ENCODE measurements around the gene NDUFB7.
"Not testable (repeated sequence)": the region's sequence is repeated elsewhere in the genome, so short reads cannot be mapped to it uniquely, and the experiment has no call there.

- not testable (repeated sequence) for TF ChIP-seq POLR2A (IDR thresholded peaks at IDR 0.05; ENCODE audit: extremely low read depth, insufficient read length); MYC (IDR thresholded peaks at IDR 0.05; ENCODE audit: low read depth, low read length)
- TF ChIP-seq, protein P1, sequence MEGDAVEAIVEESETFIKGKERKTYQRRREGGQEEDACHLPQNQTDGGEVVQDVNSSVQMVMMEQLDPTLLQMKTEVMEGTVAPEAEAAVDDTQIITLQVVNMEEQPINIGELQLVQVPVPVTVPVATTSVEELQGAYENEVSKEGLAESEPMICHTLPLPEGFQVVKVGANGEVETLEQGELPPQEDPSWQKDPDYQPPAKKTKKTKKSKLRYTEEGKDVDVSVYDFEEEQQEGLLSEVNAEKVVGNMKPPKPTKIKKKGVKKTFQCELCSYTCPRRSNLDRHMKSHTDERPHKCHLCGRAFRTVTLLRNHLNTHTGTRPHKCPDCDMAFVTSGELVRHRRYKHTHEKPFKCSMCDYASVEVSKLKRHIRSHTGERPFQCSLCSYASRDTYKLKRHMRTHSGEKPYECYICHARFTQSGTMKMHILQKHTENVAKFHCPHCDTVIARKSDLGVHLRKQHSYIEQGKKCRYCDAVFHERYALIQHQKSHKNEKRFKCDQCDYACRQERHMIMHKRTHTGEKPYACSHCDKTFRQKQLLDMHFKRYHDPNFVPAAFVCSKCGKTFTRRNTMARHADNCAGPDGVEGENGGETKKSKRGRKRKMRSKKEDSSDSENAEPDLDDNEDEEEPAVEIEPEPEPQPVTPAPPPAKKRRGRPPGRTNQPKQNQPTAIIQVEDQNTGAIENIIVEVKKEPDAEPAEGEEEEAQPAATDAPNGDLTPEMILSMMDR (IDR thresholded peaks at IDR 0.05; ENCODE audit: low read depth, low read length) = not testable (repeated sequence)
- TF ChIP-seq, protein P2, sequence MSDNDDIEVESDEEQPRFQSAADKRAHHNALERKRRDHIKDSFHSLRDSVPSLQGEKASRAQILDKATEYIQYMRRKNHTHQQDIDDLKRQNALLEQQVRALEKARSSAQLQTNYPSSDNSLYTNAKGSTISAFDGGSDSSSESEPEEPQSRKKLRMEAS (IDR thresholded peaks at IDR 0.05; ENCODE audit: low read depth, low read length) = not testable (repeated sequence)
Measured at GRCh38 chr19:14612242-14612641, 40.4 kb upstream of the NDUFB7 start.
